Measurements from ENCODE around the gene NEURL1B.

Gene NEURL1B

GRCh38 chr5:172669386-172670004, 28.4 kb downstream of the NEURL1B start:
- Histone ChIP-seq H3K9ac (no peak overlapping the region), H3K79me2 (ENCODE audit: insufficient read depth, low read depth) (no peaks in the 10 kb centered on the region), H2AFZ (ENCODE audit: low read depth) (no peak overlapping the region), H3K4me1 (ENCODE audit: low read depth, poor library complexity, severe bottlenecking) (no peaks in the 10 kb centered on the region), H3K4me3 (IDR thresholded peaks at IDR 0.05; ENCODE audit: insufficient read depth, low read depth, low read length) (no peak overlapping the region), H3K27ac (no peak overlapping the region), H3K4me2 (no peak overlapping the region), H3K36me3 (ENCODE audit: insufficient read depth) (no peaks in the 10 kb centered on the region), H4K20me1 (ENCODE audit: insufficient read depth) (no peaks in the 10 kb centered on the region), H3K27me3 (ENCODE audit: insufficient read depth, low read depth) (no peaks in the 10 kb centered on the region)
- TF ChIP-seq CTCF (conservative IDR thresholded peaks at IDR 0.05; ENCODE audit: low read depth, low read length) = no peak

GRCh38 chr5:172670005-172670402, 28.9 kb downstream of the NEURL1B start:
- Histone ChIP-seq H3K27ac (no peak overlapping the region), H4K20me1 (ENCODE audit: insufficient read depth) (no peaks in the 10 kb centered on the region), H3K4me3 (IDR thresholded peaks at IDR 0.05; ENCODE audit: insufficient read depth, low read depth, low read length) (no peak overlapping the region), H3K27me3 (ENCODE audit: insufficient read depth, low read depth) (no peaks in the 10 kb centered on the region), H3K9ac (no peak overlapping the region), H2AFZ (ENCODE audit: low read depth) (no peak overlapping the region), H3K36me3 (ENCODE audit: insufficient read depth) (no peaks in the 10 kb centered on the region), H3K4me2 (no peak overlapping the region), H3K79me2 (ENCODE audit: insufficient read depth, low read depth) (no peaks in the 10 kb centered on the region), H3K4me1 (ENCODE audit: low read depth, poor library complexity, severe bottlenecking) (no peaks in the 10 kb centered on the region)
- TF ChIP-seq CTCF (conservative IDR thresholded peaks at IDR 0.05; ENCODE audit: low read depth, low read length) = no peak

- H4K20me1 ChIP-seq (ENCODE audit: insufficient read depth) = no peaks in the 10 kb centered on the region
- no peak overlapping the region for H2AFZ ChIP-seq (ENCODE audit: low read depth)
- no peak overlapping the region for H3K4me2 ChIP-seq
- no peak for TF ChIP-seq CTCF (conservative IDR thresholded peaks at IDR 0.05; ENCODE audit: low read depth, low read length)
- no peaks in the 10 kb centered on the region for H3K4me1 ChIP-seq (ENCODE audit: low read depth, poor library complexity, severe bottlenecking)
- no peaks in the 10 kb centered on the region for H3K79me2 ChIP-seq (ENCODE audit: insufficient read depth, low read depth)
- no peak overlapping the region for H3K27ac ChIP-seq
- no peak overlapping the region for H3K9ac ChIP-seq
- H3K27me3 ChIP-seq (ENCODE audit: insufficient read depth, low read depth) = no peaks in the 10 kb centered on the region
- H3K36me3 ChIP-seq (ENCODE audit: insufficient read depth) = no peaks in the 10 kb centered on the region
- no peak overlapping the region for H3K4me3 ChIP-seq (IDR thresholded peaks at IDR 0.05; ENCODE audit: insufficient read depth, low read depth, low read length)
Measured at GRCh38 chr5:172670444-172670843, 29.4 kb downstream of the NEURL1B start.

- no peak overlapping the region for H3K4me2 ChIP-seq
- H3K36me3 ChIP-seq (ENCODE audit: insufficient read depth) = no peaks in the 10 kb centered on the region
- no peak overlapping the region for H2AFZ ChIP-seq (ENCODE audit: low read depth)
- no peak overlapping the region for H3K27ac ChIP-seq
- H3K9ac ChIP-seq = no peak overlapping the region
- no peaks in the 10 kb centered on the region for H3K4me1 ChIP-seq (ENCODE audit: low read depth, poor library complexity, severe bottlenecking)
- no peaks in the 10 kb centered on the region for H4K20me1 ChIP-seq (ENCODE audit: insufficient read depth)
- TF ChIP-seq CTCF (conservative IDR thresholded peaks at IDR 0.05; ENCODE audit: low read depth, low read length) = no peak
- H3K4me3 ChIP-seq (IDR thresholded peaks at IDR 0.05; ENCODE audit: insufficient read depth, low read depth, low read length) = no peak overlapping the region
- no peaks in the 10 kb centered on the region for H3K79me2 ChIP-seq (ENCODE audit: insufficient read depth, low read depth)
- no peaks in the 10 kb centered on the region for H3K27me3 ChIP-seq (ENCODE audit: insufficient read depth, low read depth)
Measured at GRCh38 chr5:172671091-172671490, 30.0 kb downstream of the NEURL1B start.

All from KMS-11 (cell line).